GM23338 (cell line): ENCODE results near the gene RAB43.

Experiments used
- CREB1 ChIP-seq: fragments of 250-450 bp; sonication (Bioruptor Pico); IDR thresholded peaks from 2 replicates; pipeline ENCODE4 v1.5.0; 2020; ENCODE audit warnings: low read depth, mild to moderate bottlenecking, moderate library complexity
- EZH2 ChIP-seq: fragments of 200-600 bp; sonication (generic); IDR thresholded peaks from one replicate; pipeline ENCODE4 v1.8.0; 2017; ENCODE audit warnings: antibody characterized with exemption, mild to moderate bottlenecking, low read depth; ENCODE audit not compliant: unreplicated experiment
- EZH2phosphoT487 ChIP-seq: fragments of 200-600 bp; sonication (generic); IDR thresholded peaks from one replicate; pipeline ENCODE4 v1.8.1; 2018; ENCODE audit warnings: antibody characterized with exemption; ENCODE audit not compliant: unreplicated experiment
- POLR2AphosphoS5 ChIP-seq: IDR thresholded peaks from 2 replicates; pipeline ENCODE4 v1.6.1; 2016; ENCODE audit warnings: antibody characterized with exemption, low read depth
- TF ChIP-seq, protein P1 (sequence below), 2 experiments: fragments of 200-600 bp in 1 of 2; sonication (generic) in 1 of 2; conservative IDR thresholded peaks; 2 replicates each; pipeline versions ENCODE4 v1.5.1 to v1.6.1; 2016 to 2017; ENCODE audit warnings: antibody characterized with exemption in 2 of 2, low read depth in 2 of 2, mild to moderate bottlenecking in 2 of 2, moderate library complexity in 1 of 2
- TF ChIP-seq, protein P2 (sequence below): IDR thresholded peaks from one replicate; pipeline ENCODE4 v1.6.1; 2018; ENCODE audit warnings: antibody characterized with exemption; ENCODE audit not compliant: unreplicated experiment

DNA sequence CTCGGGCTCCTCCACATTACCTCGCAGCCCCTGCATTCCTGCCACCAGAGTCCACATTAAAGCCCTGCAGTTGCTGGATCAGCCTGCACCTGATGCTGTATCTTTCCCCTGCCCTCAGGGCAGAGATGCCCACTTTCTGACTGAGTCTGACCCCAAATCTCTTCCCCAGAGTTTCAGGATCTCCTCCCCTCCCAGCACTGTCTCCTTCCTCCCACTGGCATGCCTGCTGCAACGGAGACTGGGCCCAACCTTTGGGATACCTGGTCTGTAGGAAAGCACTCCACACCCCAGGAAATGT, 81.6 kb downstream of the RAB43 start:
- TF ChIP-seq EZH2 = no peak
- TF ChIP-seq, protein P1, sequence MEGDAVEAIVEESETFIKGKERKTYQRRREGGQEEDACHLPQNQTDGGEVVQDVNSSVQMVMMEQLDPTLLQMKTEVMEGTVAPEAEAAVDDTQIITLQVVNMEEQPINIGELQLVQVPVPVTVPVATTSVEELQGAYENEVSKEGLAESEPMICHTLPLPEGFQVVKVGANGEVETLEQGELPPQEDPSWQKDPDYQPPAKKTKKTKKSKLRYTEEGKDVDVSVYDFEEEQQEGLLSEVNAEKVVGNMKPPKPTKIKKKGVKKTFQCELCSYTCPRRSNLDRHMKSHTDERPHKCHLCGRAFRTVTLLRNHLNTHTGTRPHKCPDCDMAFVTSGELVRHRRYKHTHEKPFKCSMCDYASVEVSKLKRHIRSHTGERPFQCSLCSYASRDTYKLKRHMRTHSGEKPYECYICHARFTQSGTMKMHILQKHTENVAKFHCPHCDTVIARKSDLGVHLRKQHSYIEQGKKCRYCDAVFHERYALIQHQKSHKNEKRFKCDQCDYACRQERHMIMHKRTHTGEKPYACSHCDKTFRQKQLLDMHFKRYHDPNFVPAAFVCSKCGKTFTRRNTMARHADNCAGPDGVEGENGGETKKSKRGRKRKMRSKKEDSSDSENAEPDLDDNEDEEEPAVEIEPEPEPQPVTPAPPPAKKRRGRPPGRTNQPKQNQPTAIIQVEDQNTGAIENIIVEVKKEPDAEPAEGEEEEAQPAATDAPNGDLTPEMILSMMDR (conservative IDR thresholded peaks at IDR 0.05; ENCODE audit: low read depth in 2 of 2) = no peak
- TF ChIP-seq POLR2AphosphoS5 = no peak
- TF ChIP-seq, protein P2, sequence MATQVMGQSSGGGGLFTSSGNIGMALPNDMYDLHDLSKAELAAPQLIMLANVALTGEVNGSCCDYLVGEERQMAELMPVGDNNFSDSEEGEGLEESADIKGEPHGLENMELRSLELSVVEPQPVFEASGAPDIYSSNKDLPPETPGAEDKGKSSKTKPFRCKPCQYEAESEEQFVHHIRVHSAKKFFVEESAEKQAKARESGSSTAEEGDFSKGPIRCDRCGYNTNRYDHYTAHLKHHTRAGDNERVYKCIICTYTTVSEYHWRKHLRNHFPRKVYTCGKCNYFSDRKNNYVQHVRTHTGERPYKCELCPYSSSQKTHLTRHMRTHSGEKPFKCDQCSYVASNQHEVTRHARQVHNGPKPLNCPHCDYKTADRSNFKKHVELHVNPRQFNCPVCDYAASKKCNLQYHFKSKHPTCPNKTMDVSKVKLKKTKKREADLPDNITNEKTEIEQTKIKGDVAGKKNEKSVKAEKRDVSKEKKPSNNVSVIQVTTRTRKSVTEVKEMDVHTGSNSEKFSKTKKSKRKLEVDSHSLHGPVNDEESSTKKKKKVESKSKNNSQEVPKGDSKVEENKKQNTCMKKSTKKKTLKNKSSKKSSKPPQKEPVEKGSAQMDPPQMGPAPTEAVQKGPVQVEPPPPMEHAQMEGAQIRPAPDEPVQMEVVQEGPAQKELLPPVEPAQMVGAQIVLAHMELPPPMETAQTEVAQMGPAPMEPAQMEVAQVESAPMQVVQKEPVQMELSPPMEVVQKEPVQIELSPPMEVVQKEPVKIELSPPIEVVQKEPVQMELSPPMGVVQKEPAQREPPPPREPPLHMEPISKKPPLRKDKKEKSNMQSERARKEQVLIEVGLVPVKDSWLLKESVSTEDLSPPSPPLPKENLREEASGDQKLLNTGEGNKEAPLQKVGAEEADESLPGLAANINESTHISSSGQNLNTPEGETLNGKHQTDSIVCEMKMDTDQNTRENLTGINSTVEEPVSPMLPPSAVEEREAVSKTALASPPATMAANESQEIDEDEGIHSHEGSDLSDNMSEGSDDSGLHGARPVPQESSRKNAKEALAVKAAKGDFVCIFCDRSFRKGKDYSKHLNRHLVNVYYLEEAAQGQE = no peak
- TF ChIP-seq EZH2phosphoT487 = no peak
- TF ChIP-seq CREB1 = no peak
